Measurements from ENCODE around the gene PTPRN2.

- TF ChIP-seq, protein P1, sequence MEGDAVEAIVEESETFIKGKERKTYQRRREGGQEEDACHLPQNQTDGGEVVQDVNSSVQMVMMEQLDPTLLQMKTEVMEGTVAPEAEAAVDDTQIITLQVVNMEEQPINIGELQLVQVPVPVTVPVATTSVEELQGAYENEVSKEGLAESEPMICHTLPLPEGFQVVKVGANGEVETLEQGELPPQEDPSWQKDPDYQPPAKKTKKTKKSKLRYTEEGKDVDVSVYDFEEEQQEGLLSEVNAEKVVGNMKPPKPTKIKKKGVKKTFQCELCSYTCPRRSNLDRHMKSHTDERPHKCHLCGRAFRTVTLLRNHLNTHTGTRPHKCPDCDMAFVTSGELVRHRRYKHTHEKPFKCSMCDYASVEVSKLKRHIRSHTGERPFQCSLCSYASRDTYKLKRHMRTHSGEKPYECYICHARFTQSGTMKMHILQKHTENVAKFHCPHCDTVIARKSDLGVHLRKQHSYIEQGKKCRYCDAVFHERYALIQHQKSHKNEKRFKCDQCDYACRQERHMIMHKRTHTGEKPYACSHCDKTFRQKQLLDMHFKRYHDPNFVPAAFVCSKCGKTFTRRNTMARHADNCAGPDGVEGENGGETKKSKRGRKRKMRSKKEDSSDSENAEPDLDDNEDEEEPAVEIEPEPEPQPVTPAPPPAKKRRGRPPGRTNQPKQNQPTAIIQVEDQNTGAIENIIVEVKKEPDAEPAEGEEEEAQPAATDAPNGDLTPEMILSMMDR (IDR thresholded peaks at IDR 0.05; ENCODE audit: low read depth, low read length): no peak
- no peak for TF ChIP-seq POLR2A (IDR thresholded peaks at IDR 0.05; ENCODE audit: extremely low read depth, insufficient read length)
- TF ChIP-seq, protein P2, sequence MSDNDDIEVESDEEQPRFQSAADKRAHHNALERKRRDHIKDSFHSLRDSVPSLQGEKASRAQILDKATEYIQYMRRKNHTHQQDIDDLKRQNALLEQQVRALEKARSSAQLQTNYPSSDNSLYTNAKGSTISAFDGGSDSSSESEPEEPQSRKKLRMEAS (IDR thresholded peaks at IDR 0.05; ENCODE audit: low read depth, low read length): no peak
Measured at GRCh38 chr7:158004123-158004490, 583.5 kb downstream of the PTPRN2 start.
